IPS-18c (cell line): ENCODE results near the gene TP53BP2.
"Not testable (repeated sequence)": the region's sequence is repeated elsewhere in the genome, so short reads cannot be mapped to it uniquely, and the experiment has no call there.

ENCODE experiments used
- H3K4me3 ChIP-seq: 2 replicates; pipeline ENCODE4 v1.7.0; 2013; ENCODE audit warnings: low read depth, mild to moderate bottlenecking, low read length, moderate library complexity; ENCODE audit not compliant: insufficient read depth
- H3K9me3 ChIP-seq: one replicate; pipeline ENCODE4 v1.6.1; 2013; ENCODE audit warnings: mild to moderate bottlenecking, low read length, moderate library complexity; ENCODE audit not compliant: control insufficient read depth, insufficient read depth

Gene TP53BP2

GRCh38 chr1:223845810-223846682, at the start of gene TP53BP2:
Gene TP53BP2 (minus strand): TSS chr1:223845947. CDS start chr1:223845680, 267 bp downstream.
- Histone ChIP-seq H3K4me3 (peak within 1 kb of the TSS; percentile 81), H3K9me3 (no peaks in the 10 kb centered on the region)

GRCh38 chr1:223890494-223890893, 44.7 kb upstream of the TP53BP2 start:
- H3K9me3 ChIP-seq, H3K4me3 ChIP-seq: not testable (repeated sequence)

- not testable (repeated sequence) for H3K9me3 ChIP-seq, H3K4me3 ChIP-seq
These were observed 43.6 kb upstream of the TP53BP2 start for GRCh38 chr1:223889319-223889718.

- no peaks in the 10 kb centered on the region for H3K9me3 ChIP-seq
- no peak overlapping the region for H3K4me3 ChIP-seq
These were observed 42.1 kb upstream of the TP53BP2 start for GRCh38 chr1:223887747-223888418.

- no peaks in the 10 kb centered on the region for H3K9me3 ChIP-seq
- no peak overlapping the region for H3K4me3 ChIP-seq
These were observed 40.8 kb upstream of the TP53BP2 start for GRCh38 chr1:223886516-223886921.

DNA sequence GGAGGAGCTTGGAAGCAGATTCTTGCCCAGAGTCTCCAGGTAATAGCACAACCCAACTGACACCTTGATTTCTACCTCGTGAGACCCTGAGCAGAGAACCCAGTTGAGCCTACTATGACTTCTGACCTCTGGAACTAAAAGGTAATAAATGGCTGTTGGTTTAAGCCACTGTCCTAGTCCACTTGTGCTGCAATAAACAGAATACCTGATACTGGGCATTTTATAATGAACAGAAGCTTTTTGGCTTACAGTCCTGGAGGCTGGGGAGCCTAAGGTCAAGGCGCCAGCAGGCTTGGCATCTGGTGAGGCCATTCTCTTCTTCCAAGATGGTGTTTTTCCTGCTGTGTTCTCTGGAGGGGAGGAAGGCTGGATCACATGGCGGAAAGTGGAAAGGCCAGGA, 39.9 kb upstream of the TP53BP2 start:
- no peaks in the 10 kb centered on the region for H3K9me3 ChIP-seq
- H3K4me3 ChIP-seq = no peak overlapping the region

DNA sequence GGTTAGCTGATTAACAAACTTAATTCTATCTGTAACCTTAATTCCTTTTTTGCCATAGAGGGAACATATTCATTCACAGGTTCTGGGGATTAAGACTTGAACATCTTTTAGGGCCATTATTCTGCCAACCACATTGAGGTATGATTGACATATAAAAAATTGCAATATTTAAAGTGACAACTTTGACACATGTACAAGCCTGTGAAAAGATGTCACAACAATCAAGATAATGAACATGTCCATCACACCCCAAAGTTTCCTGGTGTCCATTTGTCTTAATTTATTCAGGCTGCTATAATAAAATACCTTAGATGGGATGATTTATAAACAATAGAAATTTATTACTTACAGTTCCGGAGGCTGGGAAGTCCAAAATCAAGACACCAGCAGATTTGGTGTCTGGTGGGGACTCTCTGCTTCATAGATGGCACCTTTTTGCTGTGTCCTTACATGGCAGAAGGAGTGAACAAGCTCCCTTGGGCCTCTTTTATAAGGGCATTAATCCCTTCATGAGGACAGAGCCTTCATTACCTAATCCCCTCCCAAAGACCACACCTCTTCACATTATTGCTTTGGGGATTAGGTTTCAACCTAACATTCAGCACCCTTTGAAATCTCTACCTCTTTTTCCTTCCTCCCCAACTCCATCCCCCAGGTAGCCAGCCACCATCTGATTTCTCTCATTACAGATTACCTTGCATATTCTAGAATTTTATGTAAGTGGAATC, 33.0 kb upstream of the TP53BP2 start:
- Histone ChIP-seq H3K9me3 (no peaks in the 10 kb centered on the region), H3K4me3 (no peak overlapping the region)

- no peaks in the 10 kb centered on the region for H3K9me3 ChIP-seq
- no peak overlapping the region for H3K4me3 ChIP-seq
These were observed 32.1 kb upstream of the TP53BP2 start for GRCh38 chr1:223877804-223878203.

DNA sequence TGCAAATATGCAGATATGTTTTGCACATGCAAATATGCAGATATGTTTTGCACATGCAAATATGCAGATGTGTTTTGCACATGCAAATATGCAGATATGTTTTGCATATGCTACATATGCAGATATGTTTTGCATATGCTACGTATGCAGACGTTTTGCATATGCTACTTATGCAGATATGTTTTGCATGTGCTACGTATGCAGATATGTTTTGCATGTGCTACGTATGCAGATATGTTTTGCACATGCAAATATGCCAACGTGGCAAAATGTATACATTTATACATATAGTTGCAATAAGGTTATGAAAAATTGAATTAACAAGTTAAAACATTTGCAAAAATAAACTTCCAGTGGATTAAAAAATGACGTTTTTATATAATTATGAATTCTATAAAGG, 30.8 kb upstream of the TP53BP2 start:
- H3K9me3 ChIP-seq = no peaks in the 10 kb centered on the region
- H3K4me3 ChIP-seq = no peak overlapping the region

GRCh38 chr1:223873044-223873443, 27.3 kb upstream of the TP53BP2 start:
- Histone ChIP-seq H3K9me3 (no peaks in the 10 kb centered on the region), H3K4me3 (no peak overlapping the region)

GRCh38 chr1:223872308-223872901, 26.7 kb upstream of the TP53BP2 start:
- Histone ChIP-seq H3K9me3 (no peaks in the 10 kb centered on the region), H3K4me3 (no peak overlapping the region)

- no peaks in the 10 kb centered on the region for H3K9me3 ChIP-seq
- no peak overlapping the region for H3K4me3 ChIP-seq
These were observed 25.1 kb upstream of the TP53BP2 start for GRCh38 chr1:223870617-223871574.

DNA sequence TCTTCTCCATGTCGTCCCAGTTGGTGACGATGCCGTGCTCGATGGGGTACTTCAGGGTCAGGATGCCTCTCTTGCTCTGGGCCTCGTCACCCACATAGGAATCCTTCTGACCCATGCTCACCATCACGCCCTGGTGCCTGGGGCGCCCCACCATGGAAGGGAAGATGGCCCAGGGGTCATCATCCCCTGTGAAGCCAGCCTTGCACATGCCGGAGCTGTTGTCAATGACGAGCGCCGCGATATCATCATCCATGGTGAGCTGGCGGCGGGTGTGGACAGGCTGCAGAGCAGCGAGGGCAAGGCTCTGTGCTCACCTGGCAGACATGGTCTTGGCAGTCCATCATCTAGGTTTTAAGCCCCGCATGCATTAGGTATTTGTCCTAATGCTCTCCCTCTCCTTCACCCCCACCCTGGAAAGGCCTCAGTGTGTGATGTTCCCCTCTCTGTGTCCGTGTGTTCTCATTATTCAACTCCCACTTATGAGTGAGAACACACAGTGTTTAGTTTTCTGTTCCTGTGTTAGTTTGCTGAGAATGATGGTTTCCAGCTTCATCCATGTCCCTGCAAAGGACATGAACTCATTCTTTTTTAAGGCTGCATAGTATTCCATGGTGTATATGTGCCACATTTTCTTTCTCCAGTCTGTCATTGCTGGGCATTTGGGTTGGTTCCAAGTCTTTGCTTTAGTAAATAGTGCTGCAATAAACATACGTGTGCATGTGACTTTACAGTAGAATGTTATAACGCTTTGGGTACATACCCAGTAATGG, 19.0 kb upstream of the TP53BP2 start:
- H3K9me3 ChIP-seq, H3K4me3 ChIP-seq: not testable (repeated sequence)

GRCh38 chr1:223864084-223864483, 18.3 kb upstream of the TP53BP2 start:
- H3K4me3 ChIP-seq = no peak overlapping the region
- H3K9me3 ChIP-seq = no peaks in the 10 kb centered on the region

DNA sequence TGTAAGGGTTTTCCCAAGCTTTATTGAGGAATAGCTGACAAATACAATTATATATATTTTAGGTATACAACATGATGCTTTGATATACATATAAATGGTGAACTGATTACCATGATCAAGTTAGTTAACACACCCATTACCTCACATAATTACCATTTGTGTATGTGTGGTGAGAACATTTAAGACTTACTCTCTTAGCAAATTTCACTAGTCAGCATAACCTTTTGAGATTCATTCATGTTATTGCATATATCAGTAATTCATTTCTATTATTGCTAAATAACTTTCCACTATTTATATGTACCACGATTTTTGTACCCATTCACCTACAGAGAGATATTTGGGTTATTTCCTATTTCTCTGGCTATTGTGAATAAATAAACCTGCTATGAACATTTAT, 16.2 kb upstream of the TP53BP2 start:
- no peaks in the 10 kb centered on the region for H3K9me3 ChIP-seq
- no peak overlapping the region for H3K4me3 ChIP-seq

- Histone ChIP-seq H3K9me3 (no peaks in the 10 kb centered on the region), H3K4me3 (no peak overlapping the region)
These were observed 14.4 kb upstream of the TP53BP2 start for GRCh38 chr1:223860051-223860622.
